ENCODE data around the gene ZDHHC21. TPM values are rescaled to one million over a fixed set of nuclear protein-coding genes. Genes with fewer than 3 reads are reported as not detected.
"Not testable (repeated sequence)": the region's sequence is repeated elsewhere in the genome, so short reads cannot be mapped to it uniquely, and the experiment has no call there.

Gene ZDHHC21
- total RNA-seq, 2 experiments from 2014 or later = 2.7 to 4.1 TPM

DNA sequence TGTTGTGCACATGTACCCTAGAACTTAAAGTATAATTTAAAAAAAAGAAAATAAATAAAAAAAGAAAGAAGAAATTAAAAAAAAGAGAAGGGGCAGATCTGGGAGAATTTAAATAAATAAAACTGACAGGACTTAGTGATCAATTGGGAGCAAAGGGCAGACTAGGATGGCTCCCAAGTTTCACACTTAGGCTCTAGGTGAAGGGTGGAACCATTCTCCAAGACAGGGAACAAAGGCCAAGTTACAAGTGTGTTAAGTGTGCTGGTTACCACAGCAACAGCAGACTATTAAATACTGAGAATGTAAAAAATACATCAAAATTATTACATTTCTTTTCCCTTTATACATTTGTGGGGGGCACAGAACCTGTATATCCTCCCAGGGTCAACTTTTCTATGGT lies 7.1 kb downstream of the ZDHHC21 start:
- ChIA-PET POLR2A (no interaction called here), CTCF (no interaction called here)
- TF ChIP-seq, protein P1, sequence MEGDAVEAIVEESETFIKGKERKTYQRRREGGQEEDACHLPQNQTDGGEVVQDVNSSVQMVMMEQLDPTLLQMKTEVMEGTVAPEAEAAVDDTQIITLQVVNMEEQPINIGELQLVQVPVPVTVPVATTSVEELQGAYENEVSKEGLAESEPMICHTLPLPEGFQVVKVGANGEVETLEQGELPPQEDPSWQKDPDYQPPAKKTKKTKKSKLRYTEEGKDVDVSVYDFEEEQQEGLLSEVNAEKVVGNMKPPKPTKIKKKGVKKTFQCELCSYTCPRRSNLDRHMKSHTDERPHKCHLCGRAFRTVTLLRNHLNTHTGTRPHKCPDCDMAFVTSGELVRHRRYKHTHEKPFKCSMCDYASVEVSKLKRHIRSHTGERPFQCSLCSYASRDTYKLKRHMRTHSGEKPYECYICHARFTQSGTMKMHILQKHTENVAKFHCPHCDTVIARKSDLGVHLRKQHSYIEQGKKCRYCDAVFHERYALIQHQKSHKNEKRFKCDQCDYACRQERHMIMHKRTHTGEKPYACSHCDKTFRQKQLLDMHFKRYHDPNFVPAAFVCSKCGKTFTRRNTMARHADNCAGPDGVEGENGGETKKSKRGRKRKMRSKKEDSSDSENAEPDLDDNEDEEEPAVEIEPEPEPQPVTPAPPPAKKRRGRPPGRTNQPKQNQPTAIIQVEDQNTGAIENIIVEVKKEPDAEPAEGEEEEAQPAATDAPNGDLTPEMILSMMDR (IDR thresholded peaks at IDR 0.05) = no peak
- no peak for ATAC-seq (ENCODE audit: poor library complexity)
- H3K4me1 ChIP-seq (ENCODE audit: insufficient read depth, low read length) = no peaks in the 10 kb centered on the region
- H3K36me3 ChIP-seq (ENCODE audit: insufficient read depth, low read length) = peaks cover 14% of the 10 kb centered on the region
- H3K4me3 Mint-ChIP-seq = no peak overlapping the region
- DNase-seq = no peak
- H3K27me3 Mint-ChIP-seq = no peaks in the 10 kb centered on the region
- intact Hi-C loops (cut with DNase I, micrococcal nuclease) = no loop called here
- no peaks in the 10 kb centered on the region for H3K9me3 ChIP-seq (ENCODE audit: control insufficient read depth in 1 of 2, insufficient read depth in 1 of 2, low read length in 2 of 2)
- H3K9me3 Mint-ChIP-seq = no peaks in the 10 kb centered on the region
- peaks cover 48% of the 10 kb centered on the region for H3K36me3 Mint-ChIP-seq (ENCODE audit: low read depth)
- no peak overlapping the region for H3K27ac Mint-ChIP-seq
- no peak overlapping the region for H3K4me3 ChIP-seq (ENCODE audit: low read length)
- no peak overlapping the region for H3K27ac ChIP-seq (ENCODE audit: low read depth in 1 of 2, low read length in 2 of 2)
- H3K4me1 Mint-ChIP-seq (ENCODE audit: low read depth) = peaks cover 18% of the 10 kb centered on the region
- H3K27me3 ChIP-seq (ENCODE audit: control insufficient read depth in 1 of 2, insufficient read depth in 2 of 2, low read length in 2 of 2) = no peaks in the 10 kb centered on the region

DNA sequence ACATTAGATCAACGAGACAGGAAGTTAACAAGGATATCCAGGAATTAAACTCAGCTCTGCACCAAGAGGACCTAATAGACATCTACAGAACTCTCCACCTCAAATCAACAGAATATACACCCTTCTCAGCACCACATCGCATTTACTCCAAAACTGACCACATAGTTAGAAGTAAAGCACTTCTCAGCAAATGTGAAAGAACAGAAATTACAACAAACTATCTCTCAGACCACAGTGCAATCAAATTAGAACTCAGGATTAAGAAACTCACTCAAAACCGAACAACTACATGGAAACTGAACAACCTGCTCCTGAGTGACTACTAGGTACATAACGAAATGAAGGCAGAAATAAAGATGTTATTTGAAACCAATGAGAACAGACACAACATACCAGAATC lies 10.6 kb downstream of the ZDHHC21 start:
- H3K27me3 Mint-ChIP-seq; H3K4me3 Mint-ChIP-seq; H3K27ac Mint-ChIP-seq; intact Hi-C loops (cut with DNase I, micrococcal nuclease); CTCF ChIA-PET; H3K9me3 ChIP-seq (ENCODE audit: control insufficient read depth in 1 of 2, insufficient read depth in 1 of 2, low read length in 2 of 2); H3K4me3 ChIP-seq (ENCODE audit: low read length); H3K4me1 ChIP-seq (ENCODE audit: insufficient read depth, low read length); H3K27me3 ChIP-seq (ENCODE audit: control insufficient read depth in 1 of 2, insufficient read depth in 2 of 2, low read length in 2 of 2); H3K9me3 Mint-ChIP-seq; ATAC-seq (ENCODE audit: poor library complexity); H3K27ac ChIP-seq (ENCODE audit: low read depth in 1 of 2, low read length in 2 of 2); POLR2A ChIA-PET; H3K36me3 ChIP-seq (ENCODE audit: insufficient read depth, low read length); DNase-seq: not testable (repeated sequence)
- Mint-ChIP-seq H3K4me1 (ENCODE audit: low read depth) (peaks cover 15% of the 10 kb centered on the region), H3K36me3 (ENCODE audit: low read depth) (peaks cover 56% of the 10 kb centered on the region)

DNA sequence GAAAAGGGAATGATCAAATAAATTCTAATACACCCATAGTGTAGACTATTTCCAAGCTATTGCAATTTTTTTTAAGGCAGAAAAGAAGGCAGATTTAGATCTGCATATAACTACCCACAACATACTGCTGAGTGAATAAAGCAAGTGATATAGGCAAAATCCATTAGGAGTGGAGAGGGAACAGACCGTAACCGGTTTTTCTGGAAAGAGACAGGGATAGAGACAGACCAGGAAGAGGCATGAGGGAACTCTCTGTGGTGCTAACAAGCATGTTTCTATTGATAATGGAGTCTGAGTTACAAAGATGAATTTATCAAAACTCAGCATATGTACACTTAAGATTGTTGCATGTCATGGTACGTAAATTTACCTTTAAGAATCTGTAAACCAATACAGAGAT lies 14.5 kb downstream of the ZDHHC21 start:
- TF ChIP-seq, protein P1 (IDR thresholded peaks at IDR 0.05) = no peak
- ChIA-PET POLR2A (no interaction called here), CTCF (no interaction called here)
- H3K4me3 ChIP-seq (ENCODE audit: low read length) = no peak overlapping the region
- Mint-ChIP-seq H3K9me3 (no peaks in the 10 kb centered on the region), H3K36me3 (ENCODE audit: low read depth) (peaks cover 46% of the 10 kb centered on the region), H3K27me3 (no peaks in the 10 kb centered on the region), H3K4me1 (ENCODE audit: low read depth) (peaks cover 24% of the 10 kb centered on the region), H3K27ac (no peak overlapping the region), H3K4me3 (no peak overlapping the region)
- intact Hi-C loops (cut with DNase I, micrococcal nuclease) = no loop called here
- no peak overlapping the region for H3K27ac ChIP-seq (ENCODE audit: low read depth in 1 of 2, low read length in 2 of 2)
- H3K36me3 ChIP-seq (ENCODE audit: insufficient read depth, low read length) = no peaks in the 10 kb centered on the region
- H3K4me1 ChIP-seq (ENCODE audit: insufficient read depth, low read length) = no peaks in the 10 kb centered on the region
- no peak for DNase-seq
- no peak for ATAC-seq (ENCODE audit: poor library complexity)
- no peaks in the 10 kb centered on the region for H3K9me3 ChIP-seq (ENCODE audit: control insufficient read depth in 1 of 2, insufficient read depth in 1 of 2, low read length in 2 of 2)
- H3K27me3 ChIP-seq (ENCODE audit: control insufficient read depth in 1 of 2, insufficient read depth in 2 of 2, low read length in 2 of 2) = no peaks in the 10 kb centered on the region

DNA sequence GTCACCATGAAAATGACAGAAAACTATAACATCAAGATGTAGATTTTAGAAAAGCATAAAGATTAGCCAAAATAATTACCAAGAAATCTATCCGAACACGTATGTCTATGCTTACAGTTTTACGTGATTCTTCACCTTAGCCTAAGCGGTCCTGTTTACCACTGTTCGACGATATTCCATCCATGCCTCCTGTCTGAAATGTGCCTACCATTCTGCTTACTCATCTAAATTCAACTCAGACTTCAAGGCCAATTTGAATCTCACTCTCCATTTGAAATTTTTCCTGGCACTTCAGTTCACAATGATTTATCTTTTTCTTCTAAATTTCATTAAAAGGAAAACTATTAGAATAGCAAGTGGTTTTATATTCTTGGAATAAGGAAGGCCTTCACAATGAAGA lies 15.4 kb downstream of the ZDHHC21 start:
- no peak for DNase-seq
- no peak for ATAC-seq (ENCODE audit: poor library complexity)
- Histone ChIP-seq H3K27ac (ENCODE audit: low read depth in 1 of 2, low read length in 2 of 2) (no peak overlapping the region), H3K4me1 (ENCODE audit: insufficient read depth, low read length) (no peaks in the 10 kb centered on the region), H3K9me3 (ENCODE audit: control insufficient read depth in 1 of 2, insufficient read depth in 1 of 2, low read length in 2 of 2) (no peaks in the 10 kb centered on the region), H3K4me3 (ENCODE audit: low read length) (no peak overlapping the region), H3K27me3 (ENCODE audit: control insufficient read depth in 1 of 2, insufficient read depth in 2 of 2, low read length in 2 of 2) (no peaks in the 10 kb centered on the region), H3K36me3 (ENCODE audit: insufficient read depth, low read length) (no peaks in the 10 kb centered on the region)
- POLR2A ChIA-PET = no interaction called here
- CTCF ChIA-PET = no interaction called here
- Mint-ChIP-seq H3K27me3 (no peaks in the 10 kb centered on the region), H3K9me3 (no peaks in the 10 kb centered on the region), H3K4me3 (no peak overlapping the region), H3K27ac (no peak overlapping the region), H3K4me1 (ENCODE audit: low read depth) (peaks cover 24% of the 10 kb centered on the region), H3K36me3 (ENCODE audit: low read depth) (peaks cover 44% of the 10 kb centered on the region)
- intact Hi-C loops (cut with DNase I, micrococcal nuclease) = no loop called here
- TF ChIP-seq, protein P1 (IDR thresholded peaks at IDR 0.05) = no peak

All from CD4-positive, alpha-beta T cell (primary cell).